Esophagus muscularis mucosa (tissue), 4 donors: ENCODE data around the gene ABCC1. TPM values are rescaled to one million over a fixed set of nuclear protein-coding genes. Genes with fewer than 3 reads are reported as not detected.

ENCODE experiments used
- DNase-seq: peaks from one replicate; pipeline ENCODE4 v3.0.0-alpha.2; 2017; ENCODE audit errors: extremely low spot score
- H3K27ac ChIP-seq, 4 donors: fragments of 200-600 bp; sonication (generic); replicated peaks in 1 of 4; 1 replicate in 3 of 4; 2 replicates in 1 of 4; pipeline ENCODE4 v1.5.1; 2016 to 2019; ENCODE audit warnings: mild to moderate bottlenecking in 1 of 4
- H3K27me3 ChIP-seq, 4 donors: fragments of 200-600 bp; sonication (generic); one replicate each; pipeline versions ENCODE4 v1.5.1 to v1.6.0; 2016 to 2019
- H3K36me3 ChIP-seq, 4 donors: fragments of 200-600 bp; sonication (generic); one replicate each; pipeline ENCODE4 v1.5.1; 2016 to 2019
- H3K4me1 ChIP-seq, 4 donors: fragments of 200-600 bp; sonication (generic); one replicate each; pipeline ENCODE4 v1.5.1; 2016 to 2019
- H3K4me3 ChIP-seq, 4 donors: fragments of 200-600 bp; sonication (generic); 1 replicate in 2 of 4; 2 replicates in 2 of 4; pipeline ENCODE4 v1.5.1; 2016 to 2019; ENCODE audit warnings: mild to moderate bottlenecking in 4 of 4, moderate library complexity in 1 of 4
- H3K9me3 ChIP-seq, 4 donors: fragments of 200-600 bp; sonication (generic); 1 replicate in 3 of 4; 2 replicates in 1 of 4; pipeline ENCODE4 v1.5.1; 2016 to 2019
- CTCF ChIP-seq, 3 experiments: fragments of 200-600 bp in 2 of 3; fragments of 450-650 bp in 1 of 3; sonication (generic) in 2 of 3; IDR thresholded peaks; one replicate each; pipeline ENCODE4 v1.5.1; 2017 to 2019; ENCODE audit warnings: antibody characterized with exemption in 3 of 3, mild to moderate bottlenecking in 2 of 3, moderate library complexity in 1 of 3
- EP300 ChIP-seq: sonication (generic); formaldehyde crosslinking; IDR thresholded peaks from one replicate; pipeline ENCODE4 v1.6.1; 2017; ENCODE audit warnings: antibody characterized with exemption
- POLR2A ChIP-seq: fragments of 450-650 bp; IDR thresholded peaks from one replicate; pipeline ENCODE4 v1.6.1; 2017; ENCODE audit warnings: antibody characterized with exemption, moderate library complexity, mild to moderate bottlenecking, low read depth
- POLR2AphosphoS5 ChIP-seq, 2 donors: sonication (generic); formaldehyde crosslinking; IDR thresholded peaks; one replicate each; pipeline ENCODE4 v1.6.1; 2017; ENCODE audit warnings: antibody characterized with exemption in 2 of 2
- WGBS: methylation state at CpG from one replicate; pipeline ENCODE4 v1.1.5; 2018; 5-methylcytosine and 5-hydroxymethylcytosine counted together
- intact Hi-C: fragments of 100-400 bp; cut with DNase I; formaldehyde crosslinking; loops from one replicate; pipeline ENCODE4 v1.15.1; 2023
- total RNA-seq, 4 donors: library from RNA; depleted of rRNA; stranded (reverse); fragments of >200 nt; gene quantifications; one replicate each; pipeline versions ENCODE4 v1.1.0 to v1.2.1, GENCODE V29; 2016

Gene ABCC1
- total RNA-seq, 4 donors from 2014 or later, result 61.8 to 141 (median 103) TPM

GRCh38 chr16:16008666-16009065 is 59.2 kb downstream of the ABCC1 start:
- peaks cover 10 to 42% (median 21%) of the 10 kb centered on the region in 4 donors for H3K36me3 ChIP-seq
- H3K4me1 ChIP-seq, result peaks cover 13 to 100% (median 76%) of the 10 kb centered on the region in 4 donors
- no peak for TF ChIP-seq EP300
- H3K27me3 ChIP-seq, result no peaks in the 10 kb centered on the region
- no peak overlapping the region for H3K4me3 ChIP-seq
- intact Hi-C loops, result no loop called here
- 95% methylated on average over 2 of the region's 2 CpGs for WGBS
- H3K27ac ChIP-seq, result peak overlapping the region; percentile 81 to 84 (median 82)
- DNase-seq, result no peak
- no peaks in the 10 kb centered on the region for H3K9me3 ChIP-seq

- H3K36me3 ChIP-seq, result peaks cover 10 to 42% (median 23%) of the 10 kb centered on the region in 4 donors
- no peaks in the 10 kb centered on the region for H3K27me3 ChIP-seq
- H3K9me3 ChIP-seq, result no peaks in the 10 kb centered on the region
- no peak for TF ChIP-seq CTCF (IDR thresholded peaks at IDR 0.05)
- TF ChIP-seq EP300, result no peak
- TF ChIP-seq POLR2A, result no peak
- TF ChIP-seq POLR2AphosphoS5 (IDR thresholded peaks at IDR 0.05), result peak in 1 of 2 donors; percentile 13
- H3K4me3 ChIP-seq, result no peak overlapping the region
- peak overlapping the region; percentile 69 to 84 (median 82) for H3K27ac ChIP-seq
- 94% methylated on average over 6 of the region's 11 CpGs for WGBS
- peaks cover 13 to 100% (median 77%) of the 10 kb centered on the region in 4 donors for H3K4me1 ChIP-seq
- DNase-seq, result no peak
- intact Hi-C loops, result no loop called here
Observed at GRCh38 chr16:16009401-16009800, 60.0 kb downstream of the ABCC1 start.

- Histone ChIP-seq H3K27me3 (no peaks in the 10 kb centered on the region), H3K9me3 (no peaks in the 10 kb centered on the region), H3K4me3 (no peak overlapping the region), H3K27ac (peak overlapping the region; percentile 69 to 84 (median 82)), H3K4me1 (peaks cover 21 to 100% (median 77%) of the 10 kb centered on the region in 4 donors), H3K36me3 (peaks cover 10 to 42% (median 23%) of the 10 kb centered on the region in 4 donors)
- intact Hi-C loops, result loop anchor here (5.0 to 10.0 kb wide), 2 partner anchors 58 to 125 kb away; partner anchors contain the start of gene CEP20
- TF ChIP-seq POLR2AphosphoS5 (IDR thresholded peaks at IDR 0.05) (no peak), CTCF (IDR thresholded peaks at IDR 0.05) (no peak), POLR2A (no peak), EP300 (no peak)
- no peak for DNase-seq
- WGBS, result 97% methylated on average over 3 of the region's 3 CpGs
Observed at GRCh38 chr16:16010194-16010593, 60.8 kb downstream of the ABCC1 start.

- no peak for DNase-seq
- Histone ChIP-seq H3K27me3 (no peaks in the 10 kb centered on the region), H3K9me3 (no peaks in the 10 kb centered on the region), H3K36me3 (peaks cover 11 to 57% (median 32%) of the 10 kb centered on the region in 4 donors), H3K4me1 (peaks cover 29 to 99% (median 76%) of the 10 kb centered on the region in 4 donors), H3K4me3 (no peak overlapping the region), H3K27ac (peak overlapping the region; percentile 69 to 84 (median 82))
- whole genome bisulfite sequencing, result 96% methylated on average over 5 of the region's 5 CpGs
- TF ChIP-seq POLR2AphosphoS5 (IDR thresholded peaks at IDR 0.05) (no peak), EP300 (no peak), CTCF (IDR thresholded peaks at IDR 0.05) (no peak), POLR2A (no peak)
- intact Hi-C loops, result loop anchor here (5.0 to 10.0 kb wide), 2 partner anchors 60 to 127 kb away; partner anchors contain the start of gene CEP20
Observed at GRCh38 chr16:16012144-16012543, 62.7 kb downstream of the ABCC1 start.

DNA sequence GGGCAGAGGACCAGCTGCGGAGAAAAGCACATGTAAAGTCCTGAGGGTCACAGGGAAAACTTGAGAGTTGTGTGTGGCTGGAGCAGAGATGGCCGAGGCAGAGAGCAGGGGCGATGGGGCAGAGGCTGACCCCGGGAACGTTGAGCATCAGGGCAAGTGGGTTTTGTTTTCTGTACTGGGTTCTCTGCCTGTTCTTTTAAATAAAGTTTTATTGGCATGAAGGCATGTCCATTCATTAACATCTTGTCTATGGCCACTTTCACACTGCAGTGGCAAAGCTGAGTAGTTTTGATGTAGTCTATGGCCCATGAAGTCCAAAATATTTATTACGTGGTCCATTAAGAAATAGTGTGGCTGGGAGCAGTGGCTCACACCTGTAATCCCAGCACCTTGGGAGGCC is 64.4 kb downstream of the ABCC1 start:
- Histone ChIP-seq H3K27me3 (no peaks in the 10 kb centered on the region), H3K4me3 (no peak overlapping the region), H3K36me3 (peaks cover 11 to 70% (median 45%) of the 10 kb centered on the region in 4 donors), H3K9me3 (no peaks in the 10 kb centered on the region), H3K27ac (peak overlapping the region; percentile 77 to 84 (median 82)), H3K4me1 (peaks cover 29 to 92% (median 69%) of the 10 kb centered on the region in 4 donors)
- no peak for DNase-seq
- intact Hi-C loops, result loop anchor here (5.0 to 10.0 kb wide), 2 partner anchors 62 to 129 kb away; partner anchors contain the start of gene CEP20
- WGBS, result 85% methylated on average over 6 of the region's 6 CpGs
- no peak for TF ChIP-seq POLR2A
- TF ChIP-seq EP300, result no peak
- TF ChIP-seq CTCF (IDR thresholded peaks at IDR 0.05), result no peak
- no peak for TF ChIP-seq POLR2AphosphoS5 (IDR thresholded peaks at IDR 0.05)
